CD4-positive, alpha-beta T cell treated with Interleukin-15 for 1 hour (primary cell): ENCODE results near the gene THEM5.
"Not testable (repeated sequence)": the region's sequence is repeated elsewhere in the genome, so short reads cannot be mapped to it uniquely, and the experiment has no call there.

Experiments
- DNase-seq: peaks from one replicate; pipeline ENCODE4 v3.0.0-alpha.2; 2020

The THEM5 gene, protein sequence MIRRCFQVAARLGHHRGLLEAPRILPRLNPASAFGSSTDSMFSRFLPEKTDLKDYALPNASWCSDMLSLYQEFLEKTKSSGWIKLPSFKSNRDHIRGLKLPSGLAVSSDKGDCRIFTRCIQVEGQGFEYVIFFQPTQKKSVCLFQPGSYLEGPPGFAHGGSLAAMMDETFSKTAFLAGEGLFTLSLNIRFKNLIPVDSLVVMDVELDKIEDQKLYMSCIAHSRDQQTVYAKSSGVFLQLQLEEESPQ

DNA sequence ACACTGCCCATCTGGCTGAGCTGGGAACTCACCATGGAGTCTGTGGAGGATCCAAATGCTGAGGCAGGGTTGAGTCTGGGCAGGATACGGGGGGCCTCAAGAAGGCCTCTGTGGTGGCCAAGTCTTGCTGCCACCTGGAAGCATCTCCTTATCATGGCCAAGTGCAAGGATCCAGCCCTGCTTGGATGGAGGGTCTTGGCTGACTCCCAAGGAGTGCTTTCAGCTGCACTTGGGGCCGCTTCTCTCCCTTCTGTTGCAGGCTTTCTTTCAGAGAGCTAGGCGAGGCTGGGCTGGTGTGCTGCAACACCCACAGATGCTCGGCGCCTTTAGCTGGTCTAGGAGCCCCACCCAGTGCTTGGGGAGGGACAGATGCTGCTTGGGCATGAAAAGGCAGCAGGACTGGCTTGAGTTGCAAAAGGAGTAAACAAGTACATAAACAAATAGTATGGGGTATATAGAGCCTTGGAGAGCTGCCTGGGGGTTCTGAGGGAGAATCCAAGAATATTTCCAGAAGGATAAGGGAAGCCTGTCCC lies at the start of gene THEM5:
Gene THEM5, minus strand, starts transcription at position 302 of the 533 bp plus-strand sequence. Its CDS starts 147 bp downstream, at position 155.
- no peak for DNase-seq

DNA sequence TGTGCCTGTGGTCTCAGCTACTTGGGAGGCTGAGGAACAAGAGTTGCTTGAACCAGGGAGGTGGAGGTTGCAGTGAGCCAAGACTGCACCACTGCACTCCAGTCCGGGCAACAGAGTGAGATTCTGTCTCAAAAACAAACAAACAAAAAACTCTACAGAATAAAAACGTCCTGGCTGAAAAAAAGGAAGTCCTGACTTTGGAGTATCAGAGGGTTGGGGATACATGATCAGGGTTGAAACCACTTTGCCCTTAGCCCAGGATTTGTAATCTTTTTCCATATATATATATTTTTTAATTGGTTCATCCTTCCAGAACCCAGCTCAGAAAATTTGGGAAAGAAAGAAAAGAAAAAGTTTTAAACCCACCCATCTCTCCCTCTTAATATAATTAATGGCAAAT lies 49.3 kb upstream of the THEM5 start:
- no peak for DNase-seq

DNA sequence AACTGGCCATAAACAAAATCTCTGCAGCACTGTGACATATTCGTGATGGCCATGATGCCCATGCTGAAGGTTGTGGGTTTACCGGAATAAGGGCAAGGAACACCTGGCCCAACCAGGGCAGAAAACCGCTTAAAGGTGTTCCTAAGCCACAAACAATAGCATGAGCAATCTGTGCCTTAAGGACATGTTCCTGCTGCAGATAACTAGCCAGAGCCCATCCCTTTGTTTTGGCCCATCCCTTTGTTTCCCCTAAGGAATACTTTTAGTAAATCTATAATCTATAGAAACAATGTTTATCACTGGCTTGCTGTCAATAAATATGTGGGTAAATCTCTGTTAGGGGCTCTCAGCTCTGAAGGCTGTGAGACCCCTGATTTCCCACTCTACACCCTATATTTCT lies 47.3 kb upstream of the THEM5 start:
- not testable (repeated sequence) for DNase-seq

DNA sequence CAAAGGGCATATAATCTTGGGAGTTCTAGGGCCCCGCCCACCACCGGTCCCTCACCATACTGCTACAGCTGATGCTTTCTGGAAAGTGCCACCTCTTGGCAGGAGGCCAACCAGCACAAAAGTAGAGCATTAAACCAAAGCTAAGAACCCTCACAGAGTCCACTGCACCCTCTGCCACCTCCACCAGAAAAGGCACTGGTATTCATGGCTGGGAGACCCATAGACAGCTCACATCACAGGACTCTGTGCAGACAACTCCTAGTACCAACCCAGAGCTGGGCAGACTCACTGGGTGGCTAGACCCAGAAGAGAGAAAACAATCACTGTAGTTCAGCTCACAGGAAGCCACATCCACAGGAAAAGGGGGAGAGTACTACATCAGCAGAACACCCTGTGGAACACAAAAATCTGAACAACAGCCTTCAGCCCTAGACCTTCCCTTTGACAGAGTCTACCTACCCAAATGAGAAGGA lies 45.0 kb upstream of the THEM5 start:
- peak; percentile 70 for DNase-seq

DNA sequence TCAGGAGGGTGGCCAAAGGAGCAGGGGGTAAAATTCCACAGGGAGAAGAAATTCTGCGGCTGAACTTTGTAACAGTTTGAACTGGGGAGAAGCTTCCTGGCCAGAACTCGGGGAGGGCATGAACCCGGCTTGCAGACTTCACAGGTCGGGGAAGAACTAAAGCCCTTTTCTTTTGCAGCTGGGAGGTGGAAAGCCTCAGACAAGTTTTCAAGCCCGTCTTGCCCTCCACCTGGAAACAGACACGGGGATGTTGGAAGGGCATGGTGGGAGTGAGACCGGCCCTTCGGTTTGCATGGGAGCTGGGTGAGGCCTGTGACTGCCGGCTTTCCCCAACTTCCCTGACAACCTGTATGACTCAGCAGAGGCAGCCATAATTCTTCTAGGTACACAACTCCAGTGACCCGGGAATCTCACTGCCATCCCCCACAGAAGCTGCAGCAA lies 44.5 kb upstream of the THEM5 start:
- DNase-seq: no peak

DNA sequence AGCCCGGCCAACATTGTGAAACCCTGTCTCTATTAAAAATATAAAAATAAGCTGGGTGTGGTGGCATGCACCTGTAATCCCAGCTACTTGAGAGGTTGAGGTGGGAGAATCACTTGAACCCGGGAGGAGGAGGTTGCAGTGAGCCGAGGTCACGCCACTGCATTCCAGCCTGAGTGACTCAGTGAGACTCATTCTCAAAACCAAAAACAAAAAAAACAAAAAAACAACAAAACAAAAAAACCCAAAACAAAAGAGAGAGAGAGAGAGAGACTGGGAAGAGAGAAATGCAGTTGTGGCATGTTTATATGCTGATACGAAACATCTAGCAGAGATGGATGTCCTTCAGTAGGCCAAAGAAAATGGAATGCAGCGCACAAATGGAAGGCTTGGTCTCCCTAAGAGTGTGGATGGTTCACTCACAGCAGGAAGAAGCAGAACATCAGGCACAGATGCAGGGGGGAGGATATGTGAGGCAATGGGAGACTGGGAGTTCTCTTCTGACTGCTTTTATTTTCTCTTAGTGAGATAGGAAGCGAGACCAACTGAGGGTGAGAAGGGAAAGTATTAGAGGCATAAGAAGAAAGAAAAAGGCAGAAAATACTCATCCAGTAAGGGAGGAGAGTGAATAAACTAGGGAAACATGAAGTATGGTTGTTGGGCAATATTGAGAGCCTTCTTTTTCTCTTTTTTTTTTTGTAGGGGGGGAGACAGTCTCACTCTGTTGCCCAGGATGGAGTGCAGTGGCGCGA lies 39.8 kb upstream of the THEM5 start:
- DNase-seq: no peak

DNA sequence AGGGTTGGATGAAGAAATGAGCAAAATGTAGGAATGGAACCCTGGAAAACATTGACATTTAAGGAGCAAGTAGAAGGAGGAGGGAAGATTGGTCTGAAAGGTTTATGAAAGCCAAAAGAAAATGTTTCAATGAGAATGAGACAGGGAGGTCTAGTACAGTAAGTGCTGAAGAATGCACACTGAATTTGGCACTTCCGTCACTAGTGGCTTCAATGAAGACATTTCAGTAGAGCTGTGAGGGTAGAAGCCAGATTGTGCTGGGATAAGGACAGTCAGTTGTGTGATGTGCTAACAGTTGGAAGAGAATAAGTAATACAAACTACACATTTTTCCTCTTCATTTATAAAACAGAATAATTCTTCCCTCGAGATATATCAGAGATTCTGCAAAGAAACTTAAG lies 38.7 kb upstream of the THEM5 start:
- DNase-seq: no peak

DNA sequence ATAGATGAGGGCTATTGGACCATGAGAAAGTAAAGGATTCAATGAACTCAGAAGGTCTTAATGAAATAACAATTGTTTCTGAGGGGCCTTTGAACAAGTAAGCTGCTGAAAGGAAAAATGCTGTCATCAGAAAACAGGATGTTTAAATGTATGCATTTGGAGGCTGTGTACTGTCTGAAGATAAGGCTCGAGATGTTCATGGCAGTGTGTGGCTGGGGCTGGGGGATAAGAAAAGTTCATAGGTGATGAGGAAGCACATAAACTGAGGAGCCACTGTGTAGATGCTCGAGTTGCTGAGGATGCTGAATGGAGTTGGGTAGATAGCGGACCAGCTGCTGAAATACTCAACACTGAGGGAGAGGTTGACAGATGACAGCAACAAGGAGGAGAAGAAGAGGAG lies 38.0 kb upstream of the THEM5 start:
- DNase-seq: no peak

DNA sequence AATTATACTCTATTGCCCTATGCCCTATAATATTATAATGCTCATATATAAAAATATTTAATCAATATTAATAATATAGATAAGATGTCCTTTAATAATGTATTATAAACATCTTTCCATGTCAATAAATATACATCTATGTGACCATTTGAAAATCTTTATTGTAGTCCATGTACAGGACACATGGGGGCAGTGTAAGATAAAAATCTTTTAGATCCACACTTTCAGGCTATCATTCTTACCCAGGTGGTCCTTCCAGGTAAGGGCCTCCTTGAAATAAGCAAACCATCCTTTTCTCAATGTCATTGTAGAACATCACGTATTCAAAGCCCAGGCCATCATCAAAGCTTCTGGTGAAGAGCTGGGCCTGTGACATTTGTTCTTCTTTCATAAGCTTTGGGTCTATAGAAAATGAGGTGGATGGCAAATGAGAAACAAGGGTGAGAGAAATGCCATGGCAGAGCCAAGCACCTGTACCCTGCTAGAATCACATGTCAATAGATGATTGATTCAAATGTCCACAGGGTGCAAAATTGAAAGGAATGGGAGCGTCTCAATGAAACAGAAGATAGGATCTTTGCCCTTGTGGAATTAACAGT lies 35.6 kb upstream of the THEM5 start:
- no peak for DNase-seq

DNA sequence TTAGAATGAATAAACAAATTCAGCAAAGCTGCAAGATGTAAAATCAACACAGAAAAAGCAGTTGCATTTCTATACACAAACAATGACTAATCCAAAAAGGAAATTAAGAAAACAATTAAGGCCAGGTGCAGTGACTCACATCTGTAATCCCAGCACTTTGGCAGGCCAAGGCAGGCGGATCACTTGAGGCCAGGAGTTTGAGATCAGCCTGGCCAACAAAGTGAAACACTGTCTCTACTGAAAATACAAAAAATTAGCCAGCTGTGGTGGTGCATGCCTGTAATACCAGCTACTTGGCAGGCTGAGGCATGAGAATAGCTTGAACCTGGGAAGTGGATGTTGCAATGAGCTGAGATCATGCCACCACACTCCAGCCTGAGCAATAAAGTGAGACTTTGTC lies 33.5 kb upstream of the THEM5 start:
- DNase-seq: no peak

DNA sequence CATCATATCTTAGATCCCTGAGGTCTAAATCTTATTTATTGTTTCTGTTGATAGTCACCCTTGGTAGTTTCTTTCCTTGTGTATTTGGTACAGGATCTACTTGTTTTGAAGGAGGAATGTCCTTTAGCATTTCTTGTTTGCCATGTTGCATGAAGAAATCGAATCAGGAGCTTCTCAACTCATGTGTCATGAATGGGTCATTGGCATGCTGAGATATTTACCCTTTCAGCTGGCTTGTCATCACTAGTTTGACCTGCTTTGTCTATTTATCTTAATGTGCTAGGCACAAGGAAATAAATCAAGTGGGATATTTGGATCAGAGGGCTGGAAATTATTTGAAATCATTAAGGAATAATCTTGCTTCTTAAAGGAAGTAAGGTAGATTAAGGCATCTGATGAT lies 32.0 kb upstream of the THEM5 start:
- DNase-seq: no peak

DNA sequence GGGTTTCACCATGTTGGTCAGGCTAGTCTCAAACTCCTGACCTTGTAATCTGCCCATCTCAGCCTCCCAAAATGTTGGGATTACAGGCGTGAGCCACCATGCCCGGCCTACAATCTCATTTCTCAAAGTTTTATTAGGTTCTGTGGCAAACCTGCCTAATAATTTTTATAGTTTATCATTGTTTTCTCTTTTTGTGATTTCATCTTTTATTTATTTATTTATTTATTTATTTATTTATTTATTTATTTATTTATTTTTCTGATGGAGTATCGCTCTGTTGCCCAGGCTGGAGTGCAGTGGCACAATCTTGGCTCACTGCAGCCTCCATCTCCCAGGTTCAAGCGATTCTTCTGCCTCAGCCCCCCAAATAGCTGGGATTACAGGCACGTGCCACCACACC lies 31.4 kb upstream of the THEM5 start:
- not testable (repeated sequence) for DNase-seq

DNA sequence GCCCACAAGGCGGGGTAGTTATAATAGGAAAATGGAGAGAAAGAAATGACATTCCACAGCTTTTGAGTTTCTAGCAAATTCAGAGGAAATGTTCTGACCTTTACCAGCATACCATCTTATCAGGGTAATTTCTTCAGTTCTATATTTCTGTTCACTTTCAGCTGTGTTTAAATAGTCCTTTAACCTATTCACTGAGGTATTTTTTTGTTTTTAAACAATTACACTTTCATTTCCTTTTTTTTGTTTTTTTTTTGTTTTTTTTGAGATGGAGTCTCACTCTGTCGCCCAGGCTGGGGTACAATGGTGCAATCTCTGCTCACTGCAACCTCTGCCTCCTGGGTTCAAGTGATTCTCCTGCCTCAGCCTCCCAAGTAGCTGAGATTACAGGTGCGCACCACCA lies 30.9 kb upstream of the THEM5 start:
- not testable (repeated sequence) for DNase-seq

DNA sequence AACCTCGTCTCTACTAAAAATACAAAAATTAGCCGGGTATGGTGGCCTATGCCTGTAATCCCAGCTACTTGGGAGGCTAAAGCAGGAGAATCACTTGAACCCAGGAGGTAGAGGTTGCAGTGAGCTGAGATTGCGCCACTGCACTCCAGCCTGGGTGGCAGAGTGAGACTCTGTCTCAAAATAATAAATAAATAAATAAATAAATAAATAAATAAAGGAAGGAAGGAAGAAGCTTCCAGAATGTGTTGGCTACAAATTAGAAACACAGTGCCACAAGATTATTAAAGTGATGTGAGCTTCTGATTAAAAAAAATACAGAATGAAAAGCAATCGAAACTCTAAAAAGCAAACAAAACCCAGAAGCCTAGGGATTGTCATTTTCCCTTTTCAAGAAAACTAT lies 30.4 kb upstream of the THEM5 start:
- DNase-seq: not testable (repeated sequence)

DNA sequence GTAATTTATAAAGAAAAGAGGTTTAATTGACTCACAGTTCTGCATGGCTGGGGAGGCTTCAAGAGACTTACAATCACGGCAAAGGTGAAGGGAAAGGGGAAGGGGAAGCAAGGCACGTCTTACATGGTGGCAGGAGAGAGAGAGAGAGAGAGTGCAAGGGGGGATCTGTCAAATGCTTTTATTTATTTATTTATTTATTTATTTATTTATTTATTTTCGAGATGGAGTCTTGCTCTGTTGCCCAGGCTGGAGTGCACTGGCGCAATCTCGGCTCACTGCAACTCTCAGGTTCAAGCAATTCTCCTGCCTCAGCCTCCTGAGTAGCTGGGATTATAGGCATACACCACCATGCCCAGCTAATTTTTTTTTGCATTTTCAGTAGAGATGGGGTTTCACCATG lies 29.4 kb upstream of the THEM5 start:
- not testable (repeated sequence) for DNase-seq

DNA sequence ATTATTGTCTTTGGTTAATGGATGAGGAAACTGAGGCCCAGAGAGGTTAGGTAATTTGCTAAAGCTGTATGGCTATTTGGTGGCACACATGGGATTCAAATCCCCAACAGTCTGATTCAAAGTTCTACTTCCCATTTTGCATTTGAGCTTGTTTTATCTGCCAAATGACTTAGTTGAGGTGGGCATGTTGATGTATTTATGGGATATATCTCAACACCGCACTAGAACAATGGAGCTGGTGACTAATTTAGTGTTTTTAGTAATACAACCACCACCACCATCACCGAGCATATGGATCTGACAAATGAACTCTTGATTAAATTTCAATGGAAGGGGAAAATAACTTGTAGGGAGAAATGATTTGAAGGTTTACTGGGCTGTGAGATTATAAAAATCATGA lies 29.0 kb upstream of the THEM5 start:
- no peak for DNase-seq

DNA sequence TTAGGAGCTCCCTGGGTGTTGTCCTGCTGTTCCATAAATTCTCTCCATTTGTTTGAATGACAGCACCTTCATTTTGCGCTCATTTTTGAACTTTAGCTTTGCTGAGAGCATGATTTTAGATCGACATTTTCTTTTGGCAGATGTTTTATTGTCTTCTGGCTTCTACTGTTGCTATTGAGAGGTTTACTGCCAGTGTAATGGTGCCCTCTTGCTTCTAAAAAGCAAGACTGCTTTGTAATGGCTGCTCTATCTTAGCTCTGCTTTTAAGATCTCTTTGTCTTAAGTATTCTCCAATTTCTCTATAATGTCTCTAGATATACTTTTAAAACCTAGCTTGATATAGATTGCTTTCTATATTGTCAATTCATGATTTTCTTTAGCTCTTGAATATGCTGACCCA lies 28.0 kb upstream of the THEM5 start:
- no peak for DNase-seq

DNA sequence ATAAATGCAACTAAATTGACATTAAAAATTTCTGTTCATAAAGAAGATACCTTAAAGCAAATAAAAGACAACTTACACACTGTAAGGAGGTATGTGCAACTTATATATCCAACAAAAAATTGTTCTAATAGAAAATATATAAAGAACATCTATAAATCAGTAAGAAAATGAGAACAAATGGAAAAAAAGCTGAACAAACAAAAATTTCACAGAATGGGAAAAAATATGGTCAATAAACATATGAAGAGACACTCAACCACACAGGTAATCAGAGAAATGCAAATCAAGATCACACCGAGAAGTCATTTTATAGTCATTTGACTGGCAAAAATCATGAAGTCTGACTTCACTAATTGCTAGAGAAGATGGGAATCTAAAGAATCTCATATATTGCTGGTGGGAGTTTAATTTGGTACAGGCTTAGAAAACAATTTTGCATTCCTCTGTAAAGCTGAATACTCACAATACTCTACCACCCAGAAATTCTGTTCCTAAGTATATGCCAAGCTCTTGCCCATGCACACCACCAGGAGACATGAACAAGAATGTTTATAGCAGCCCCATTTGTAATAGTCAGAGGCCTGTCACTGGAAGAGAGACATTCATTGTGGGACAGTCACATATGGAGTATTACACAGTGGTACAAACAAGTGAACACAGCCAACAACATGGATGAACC lies 22.0 kb upstream of the THEM5 start:
- no peak for DNase-seq

DNA sequence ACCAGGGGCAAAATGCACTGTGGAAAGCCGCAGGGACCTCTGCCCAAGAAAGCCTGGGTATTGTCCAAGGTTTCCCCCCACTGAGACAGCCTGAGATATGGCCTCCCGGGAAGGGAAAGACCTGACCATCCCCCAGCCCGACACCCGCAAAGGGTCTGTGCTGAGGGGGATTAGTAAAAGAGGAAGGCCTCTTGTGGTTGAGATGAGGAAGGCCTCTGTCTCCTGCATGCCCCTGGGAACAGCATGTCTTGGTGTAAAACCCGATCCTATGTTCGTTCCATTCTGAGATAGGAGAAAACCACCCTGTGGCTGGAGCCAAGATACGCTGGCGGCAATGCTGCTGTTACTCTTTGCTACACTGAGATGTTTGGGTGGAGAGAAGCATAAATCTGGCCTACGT lies 19.3 kb upstream of the THEM5 start:
- not testable (repeated sequence) for DNase-seq

DNA sequence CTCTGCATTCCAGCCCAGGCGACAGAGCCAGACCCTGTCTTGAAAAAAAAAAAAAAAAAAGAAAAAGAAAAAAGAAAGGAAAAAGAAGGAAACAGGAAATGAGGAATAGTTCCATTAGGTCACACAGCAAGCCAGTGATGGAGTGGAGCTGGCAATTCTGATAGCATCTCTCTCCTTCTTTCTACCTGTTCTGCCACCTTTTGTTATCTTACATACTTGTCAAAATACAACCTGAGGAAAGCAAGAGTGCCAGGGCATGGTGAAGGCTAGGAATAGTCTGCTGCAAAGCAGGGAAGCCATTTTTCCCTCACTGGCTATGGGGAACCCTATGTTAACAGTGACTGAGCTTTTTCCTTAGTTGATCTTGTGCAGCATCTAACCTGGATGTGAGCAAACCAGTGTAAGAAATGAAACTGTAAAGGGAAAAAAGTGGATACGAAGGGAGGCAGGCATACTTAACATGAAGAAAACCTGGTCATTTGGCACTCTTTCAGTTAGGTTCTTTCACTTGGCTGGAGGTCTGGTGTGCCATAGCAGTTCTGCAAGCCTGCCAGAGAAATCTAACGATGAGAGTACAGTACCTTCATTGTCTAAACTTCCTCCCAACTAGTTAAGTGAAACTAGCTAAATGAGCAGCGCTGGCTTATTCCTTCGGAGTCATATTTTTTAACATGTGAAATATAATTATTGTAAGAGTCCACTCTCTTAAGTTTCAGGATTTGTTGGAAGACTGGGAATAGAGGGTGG lies 17.9 kb upstream of the THEM5 start:
- DNase-seq: no peak

DNA sequence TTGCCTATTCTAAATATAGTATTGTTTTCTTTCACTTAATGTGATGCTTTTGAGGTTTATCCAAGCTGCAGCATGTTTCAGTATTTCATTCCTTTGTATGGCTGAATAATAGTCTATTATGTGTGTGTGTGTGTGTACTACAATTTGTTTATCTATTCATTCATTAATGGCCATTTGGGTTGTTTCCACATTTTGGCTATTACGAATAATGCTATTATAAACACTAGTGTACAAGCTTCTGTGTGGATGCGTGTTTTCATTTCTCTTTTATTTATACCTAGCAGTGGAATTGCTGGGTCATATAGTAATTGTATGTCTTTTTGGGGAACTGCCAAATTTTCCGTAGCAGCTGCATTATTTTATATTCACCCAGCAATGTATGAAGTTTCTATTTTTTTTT lies 15.0 kb upstream of the THEM5 start:
- DNase-seq: no peak

DNA sequence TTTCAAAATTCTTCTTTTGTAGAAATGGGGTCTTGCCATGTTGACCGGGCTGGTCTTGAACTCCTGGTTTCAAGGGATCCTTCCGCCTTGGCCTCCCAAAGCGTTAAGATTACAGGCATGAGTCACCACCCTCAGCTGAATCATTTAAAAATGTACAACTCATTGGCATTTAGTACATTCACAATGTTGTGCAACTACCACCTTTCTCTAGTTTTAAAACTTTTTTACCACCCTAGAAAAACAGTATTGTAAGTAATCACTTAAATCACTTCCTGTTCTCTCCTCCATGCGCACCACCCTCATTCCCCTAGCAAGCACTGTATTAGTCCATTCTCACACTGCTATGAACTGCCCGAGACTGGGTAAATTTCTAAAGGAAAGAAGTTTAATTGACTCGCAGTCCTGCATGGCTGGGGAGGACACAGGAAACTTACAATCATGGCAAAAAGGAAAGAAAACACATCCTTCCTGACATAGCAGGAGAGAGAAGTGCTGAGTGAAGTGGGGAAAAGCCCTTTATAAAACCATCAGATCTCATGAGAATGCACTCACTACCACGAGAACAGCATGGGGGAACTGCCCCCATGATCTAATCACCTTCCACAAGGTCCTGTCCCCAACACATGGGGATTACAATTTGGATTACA lies 14.4 kb upstream of the THEM5 start:
- no peak for DNase-seq
